Brain pericyte (primary cell): ENCODE data around the gene ENTPD5.
A peak's percentile ranks its signal among the peaks of the same experiment; 100 is the strongest.
"Not testable (repeated sequence)": the region's sequence is repeated elsewhere in the genome, so short reads cannot be mapped to it uniquely, and the experiment has no call there.

Experiments used
- DNase-seq: peaks from one replicate; pipeline ENCODE4 v3.0.0-alpha.2; 2012; ENCODE audit warnings: low read depth, low spot score

Gene ENTPD5

DNA sequence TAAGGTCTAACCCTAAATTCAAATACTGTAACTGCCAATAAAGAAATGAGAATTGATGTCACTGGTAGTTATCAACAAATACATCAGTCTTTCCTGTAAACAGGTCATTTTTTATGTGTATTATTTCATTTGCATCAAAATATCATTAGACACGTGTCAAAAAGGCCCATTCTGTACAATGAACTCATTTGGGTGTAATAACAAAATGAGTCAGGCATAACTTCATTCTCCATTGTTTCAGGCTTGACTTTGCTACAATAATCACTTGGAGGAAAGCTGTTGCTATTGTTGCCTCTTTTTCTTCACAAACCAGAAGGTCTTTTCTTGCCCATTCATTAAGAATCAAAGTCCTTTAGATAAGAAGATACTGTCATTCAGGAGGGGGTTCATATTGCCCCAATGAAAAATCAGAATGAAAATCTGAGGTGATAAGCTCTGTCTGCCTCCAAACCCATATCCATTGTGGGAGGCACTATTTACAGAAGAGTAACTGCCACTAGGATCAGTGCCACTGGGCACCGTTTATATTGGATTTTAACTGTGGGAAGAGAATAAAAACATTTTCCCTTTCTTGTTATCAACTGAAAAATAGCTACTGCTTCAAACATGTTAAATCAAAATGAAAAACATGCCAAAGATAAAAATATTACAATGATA, 10.1 kb downstream of the ENTPD5 start:
- no peak for DNase-seq

DNA sequence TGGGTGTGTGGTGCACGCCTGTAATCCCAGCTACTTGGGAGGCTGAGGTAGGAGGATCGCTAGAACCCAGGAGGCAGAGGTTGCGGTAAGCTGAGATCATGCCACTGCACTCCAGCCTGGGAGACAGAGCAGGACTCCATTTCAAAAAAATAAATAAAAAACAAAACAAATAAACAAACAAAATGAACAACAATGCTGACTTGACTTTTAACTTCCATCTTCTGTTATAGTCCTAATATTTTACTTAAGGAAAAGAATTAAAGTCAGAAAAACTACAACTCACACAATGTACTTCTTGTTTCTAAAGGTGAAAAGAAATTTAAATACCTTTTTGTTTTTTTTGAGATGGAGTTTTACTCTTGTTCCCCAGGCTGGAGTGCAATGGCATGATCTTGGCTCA, 13.4 kb downstream of the ENTPD5 start:
- not testable (repeated sequence) for DNase-seq

DNA sequence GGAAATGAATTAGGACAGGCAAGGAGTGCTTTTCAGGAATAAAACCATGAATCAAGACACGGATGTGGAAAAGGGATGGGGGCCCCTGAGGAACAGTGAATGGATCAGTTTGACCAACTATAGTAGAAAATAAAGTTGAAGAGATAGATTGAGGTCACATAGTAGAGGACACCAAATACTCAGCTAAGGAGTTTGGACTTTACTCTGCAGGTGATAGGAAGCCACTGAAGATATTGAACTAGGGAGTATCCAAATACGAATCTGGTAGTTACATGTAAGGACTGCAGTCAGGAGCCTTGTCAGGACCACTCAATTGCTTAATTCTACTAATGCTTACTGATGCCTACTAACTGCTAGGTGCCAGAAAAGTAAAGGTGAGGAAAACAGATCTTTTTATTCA, 20.4 kb downstream of the ENTPD5 start:
- no peak for DNase-seq

DNA sequence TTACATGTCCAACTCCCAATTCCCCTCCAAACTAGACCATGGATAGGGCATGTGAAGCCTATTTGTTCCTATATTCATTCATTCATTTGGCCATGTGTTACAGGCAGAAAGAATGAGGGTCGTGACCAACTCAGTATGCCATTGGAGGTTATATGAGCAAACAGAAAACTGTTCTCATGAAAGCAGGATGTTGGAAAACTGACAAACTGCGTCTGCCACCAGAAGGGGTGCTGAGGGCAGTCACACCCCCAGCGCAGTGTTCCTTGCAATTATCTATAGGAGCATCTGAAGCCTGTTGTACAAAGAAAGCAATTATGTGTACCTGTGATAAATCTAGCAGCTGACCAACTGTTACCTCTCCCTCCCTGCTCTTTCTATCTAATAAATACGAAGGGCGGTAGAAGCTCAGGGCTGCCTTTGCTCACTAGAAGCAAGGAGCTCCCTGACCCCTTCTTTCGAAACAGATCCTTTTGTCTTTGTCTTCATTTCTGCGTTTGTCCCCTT, 21.1 kb downstream of the ENTPD5 start:
- DNase-seq = no peak

DNA sequence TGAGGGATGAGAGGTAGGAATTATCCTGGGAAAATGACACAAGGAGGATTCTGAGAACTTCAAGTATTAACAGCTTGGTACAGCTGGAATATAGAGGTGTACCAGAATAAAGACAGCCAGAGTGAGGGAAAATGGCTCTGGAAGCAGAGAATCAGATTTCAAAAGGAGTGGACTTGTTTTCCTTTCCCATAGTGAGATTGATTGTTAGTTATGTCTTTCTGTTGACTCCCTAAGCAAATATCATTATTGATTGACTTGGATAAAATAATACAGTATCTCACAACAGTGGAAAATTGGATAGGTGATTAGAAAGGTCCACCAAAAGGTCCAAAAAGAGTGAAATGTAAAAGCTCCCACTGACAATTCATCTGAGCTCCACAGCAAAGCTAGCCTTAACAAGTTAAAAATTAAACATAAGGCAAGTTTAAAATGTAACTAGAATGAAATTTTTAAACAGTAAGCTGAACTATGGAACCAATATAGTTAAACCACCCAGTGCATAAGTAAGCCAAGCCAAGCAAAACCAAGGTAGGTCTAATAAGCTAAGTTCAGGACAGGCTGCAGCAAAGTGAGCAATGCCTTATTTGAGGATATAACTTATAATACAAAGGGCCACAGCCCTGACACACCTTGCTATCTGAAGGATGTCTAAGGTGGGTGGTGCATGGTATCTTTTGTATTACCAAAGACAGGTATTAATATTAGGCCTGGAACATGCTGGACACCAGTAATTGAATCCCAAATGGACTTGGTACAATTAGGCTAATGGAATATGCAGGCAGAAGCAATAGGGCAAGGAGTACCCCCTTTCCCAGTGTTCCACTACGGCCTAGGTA, 21.8 kb downstream of the ENTPD5 start:
- DNase-seq = no peak

DNA sequence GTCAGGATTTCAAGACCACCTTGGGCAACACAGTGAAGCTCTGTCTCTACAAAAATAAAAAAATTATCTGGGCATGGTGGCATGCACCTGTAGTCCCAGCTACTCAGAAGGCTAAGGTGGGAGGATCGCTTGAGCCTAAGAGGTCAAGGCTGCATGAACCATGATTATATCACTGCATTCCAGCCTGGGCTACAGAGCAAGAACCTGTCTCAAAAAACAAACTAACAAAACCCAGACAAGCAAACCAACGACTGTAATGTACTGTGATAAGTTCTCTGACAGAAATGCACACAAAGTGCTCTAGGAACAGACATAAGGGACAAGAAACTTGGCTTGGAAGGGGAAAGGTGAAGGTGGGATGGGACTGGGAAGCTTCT, 22.4 kb downstream of the ENTPD5 start:
- no peak for DNase-seq

DNA sequence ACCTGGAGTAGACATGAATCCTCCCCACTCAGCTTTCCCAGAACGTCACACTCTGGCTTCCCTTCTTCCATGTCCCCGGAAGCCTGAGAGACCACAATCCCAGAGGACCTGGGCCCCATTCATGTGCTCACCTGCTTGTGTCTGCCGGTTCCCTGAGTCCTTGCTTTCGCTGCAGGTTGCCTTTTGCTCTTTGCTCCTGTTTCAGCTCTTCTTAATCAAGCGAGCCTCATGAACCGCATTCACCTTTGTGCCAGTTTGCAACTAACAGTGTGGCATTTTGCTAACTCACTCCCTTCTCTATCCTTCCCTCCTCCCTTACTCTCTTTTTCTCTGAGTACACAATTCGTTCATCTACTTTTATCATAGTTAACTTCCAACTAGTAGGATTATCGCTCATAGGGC, 23.1 kb downstream of the ENTPD5 start:
- no peak for DNase-seq

DNA sequence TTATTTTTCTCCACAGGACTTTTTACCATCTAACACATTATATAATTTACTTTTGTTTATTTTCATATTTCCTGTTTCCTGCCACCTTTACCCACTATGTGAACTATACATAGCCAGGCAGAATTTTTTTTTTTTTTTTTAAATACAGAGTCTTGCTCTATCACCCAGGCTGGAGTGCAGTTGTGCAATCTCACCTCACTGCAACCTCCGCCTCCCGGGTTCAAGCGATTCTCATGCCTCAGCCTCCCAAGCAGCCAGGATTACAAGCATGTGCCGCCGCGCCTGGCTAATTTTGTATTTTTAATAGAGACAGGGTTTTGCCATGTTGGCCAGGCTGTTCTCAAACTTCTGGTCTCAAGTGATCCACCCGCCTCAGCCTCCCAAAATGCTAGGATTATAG, 24.2 kb downstream of the ENTPD5 start:
- not testable (repeated sequence) for DNase-seq

DNA sequence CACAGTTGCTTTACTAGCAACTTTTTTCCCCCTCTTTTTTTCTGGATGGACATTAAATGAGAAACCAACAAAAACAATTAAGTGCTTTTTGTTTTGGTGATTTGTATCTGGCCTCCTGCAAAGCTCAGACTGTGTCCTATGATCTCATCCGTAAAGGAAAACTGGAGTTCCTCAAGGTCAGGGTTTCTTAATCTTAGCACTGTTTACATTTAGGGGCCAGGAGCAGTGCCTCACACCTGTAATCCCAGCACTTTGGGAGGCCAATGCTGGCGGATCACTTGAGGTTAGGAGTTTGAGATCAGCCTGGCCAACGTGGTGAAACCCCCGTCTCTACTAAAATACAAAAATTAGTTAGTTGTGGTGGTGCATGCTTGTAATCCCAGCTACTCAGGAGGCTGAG, 28.0 kb downstream of the ENTPD5 start:
- DNase-seq = no peak

DNA sequence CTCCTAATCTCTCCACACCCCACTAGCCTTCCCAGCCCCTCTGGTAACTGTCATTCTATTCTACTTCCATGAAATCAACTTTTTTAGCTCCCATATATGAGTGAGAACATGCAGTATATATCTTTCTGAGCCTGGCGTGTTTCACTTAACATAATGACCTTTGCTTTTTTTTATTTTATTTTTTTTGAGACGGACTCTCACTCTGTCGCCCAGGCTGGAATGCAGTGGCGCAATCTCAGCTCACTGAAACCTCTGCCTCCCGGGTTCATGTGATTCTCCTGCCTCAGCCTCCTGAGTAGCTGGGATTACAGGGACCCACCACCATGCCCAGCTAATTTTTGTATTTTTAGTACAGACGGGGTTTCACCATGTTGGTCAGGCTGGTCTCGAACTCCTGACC, 30.4 kb downstream of the ENTPD5 start:
- not testable (repeated sequence) for DNase-seq

DNA sequence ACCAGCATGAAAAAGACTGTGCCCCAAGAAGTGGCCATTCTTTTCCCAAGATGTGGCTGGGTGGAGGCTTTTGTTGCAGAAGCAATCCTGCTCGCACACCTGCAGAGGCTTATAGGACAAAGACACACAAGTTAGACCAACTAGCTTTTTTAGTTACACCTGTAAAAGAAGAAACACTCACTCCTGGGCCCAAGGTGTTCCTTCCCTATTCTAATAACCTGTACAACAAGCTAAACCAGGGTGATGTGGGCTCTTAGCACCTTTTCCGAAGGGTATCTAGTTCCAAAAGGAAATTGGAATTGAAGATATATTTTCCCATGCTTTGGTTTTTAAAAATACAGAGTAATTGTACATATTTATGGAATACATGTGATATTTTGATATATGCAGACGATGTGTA, 31.0 kb downstream of the ENTPD5 start:
- no peak for DNase-seq

DNA sequence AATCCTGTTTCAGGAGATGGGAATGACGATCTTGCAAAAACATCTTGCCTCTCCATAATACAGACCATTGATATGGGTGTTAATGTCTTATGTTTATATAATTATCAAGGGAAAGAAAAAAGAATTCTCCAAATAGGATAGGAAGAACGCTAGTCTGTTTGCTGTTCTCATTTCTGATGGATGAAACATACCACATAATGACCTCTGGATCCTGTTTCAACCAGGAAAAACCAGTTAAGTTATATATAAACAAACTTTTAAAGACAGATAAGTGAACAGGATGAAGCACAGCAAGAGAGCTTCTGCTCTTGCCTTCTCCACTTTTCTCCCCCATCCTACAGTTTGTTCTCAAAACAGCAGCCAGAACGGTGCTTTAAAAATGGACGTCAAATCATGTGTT, 41.2 kb downstream of the ENTPD5 start:
- DNase-seq = peak; percentile 7

DNA sequence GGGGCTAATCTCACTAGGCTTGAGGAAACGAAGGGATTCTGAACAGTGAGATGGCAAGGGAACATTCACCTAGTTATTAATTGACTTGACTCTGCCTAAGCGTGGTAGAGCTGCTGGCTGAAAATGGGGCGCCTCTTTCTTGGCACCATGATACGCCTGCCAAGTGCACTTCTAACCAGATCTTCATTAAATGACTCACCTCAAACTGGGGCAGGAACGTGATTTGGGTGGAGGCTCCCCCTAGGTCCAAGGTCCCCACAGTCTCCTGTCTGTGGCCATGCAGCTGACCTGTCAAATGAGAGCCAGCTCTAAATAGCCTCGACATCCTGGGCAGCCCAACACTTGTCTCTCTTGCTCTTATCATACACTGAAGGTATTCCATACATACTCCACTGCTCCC, 43.0 kb downstream of the ENTPD5 start:
- DNase-seq = no peak

DNA sequence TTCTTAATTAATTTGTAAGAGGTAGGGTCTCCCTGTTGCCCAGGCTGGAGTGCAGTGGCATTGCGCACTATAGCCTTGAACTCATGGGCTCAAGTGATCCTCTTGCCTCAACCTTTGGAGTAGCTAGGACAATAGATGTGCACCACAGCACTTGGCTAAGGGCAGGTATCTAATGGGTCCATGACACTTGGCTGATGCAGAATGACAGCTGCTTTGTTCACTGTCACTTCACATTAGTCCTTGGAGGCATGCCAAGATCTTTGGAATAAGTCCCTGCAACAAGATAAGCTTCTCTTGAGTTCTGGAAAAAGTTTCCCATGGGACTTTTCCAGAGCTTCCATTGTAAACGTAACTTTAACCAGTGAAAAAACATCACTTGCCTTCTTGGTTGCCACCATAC, 45.6 kb downstream of the ENTPD5 start:
- DNase-seq = no peak

DNA sequence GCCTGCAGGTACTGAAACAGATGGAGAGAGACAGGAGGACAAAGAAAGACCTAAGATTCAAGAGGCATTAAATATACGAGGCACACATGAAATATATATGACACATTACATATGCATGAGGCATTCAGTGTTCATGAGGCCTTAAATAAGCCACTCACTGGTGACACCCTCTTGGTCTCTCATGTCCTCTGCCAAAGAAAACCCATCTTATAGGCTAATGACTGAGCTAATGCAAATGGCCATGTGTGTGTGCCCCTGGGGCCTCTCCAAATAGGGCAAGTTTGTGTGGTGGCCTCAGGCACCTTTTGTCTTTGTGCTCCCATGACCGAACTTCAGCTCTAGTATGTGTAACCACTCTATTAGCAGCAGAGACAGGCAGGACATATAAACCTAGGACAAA, 50.2 kb downstream of the ENTPD5 start:
- DNase-seq = no peak

DNA sequence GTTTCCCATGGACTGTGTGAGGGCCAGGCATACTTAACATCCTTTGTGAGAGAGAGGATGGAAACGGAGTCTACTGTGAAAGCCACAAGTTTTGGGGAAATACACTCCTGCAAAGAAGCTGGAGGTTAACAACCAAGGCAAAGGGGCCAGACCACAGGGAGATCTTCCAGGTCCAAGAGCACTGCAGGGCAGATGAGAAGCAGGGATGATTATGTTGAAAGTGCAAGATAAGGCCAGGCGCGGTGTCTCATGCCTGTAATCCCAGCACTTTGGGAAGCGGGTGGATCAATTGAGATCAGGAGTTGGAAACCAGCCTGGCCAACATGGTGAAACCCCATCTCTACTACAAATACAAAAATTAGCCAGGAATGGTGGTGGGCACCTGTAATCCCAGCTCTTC, 53.9 kb downstream of the ENTPD5 start:
- DNase-seq = no peak

DNA sequence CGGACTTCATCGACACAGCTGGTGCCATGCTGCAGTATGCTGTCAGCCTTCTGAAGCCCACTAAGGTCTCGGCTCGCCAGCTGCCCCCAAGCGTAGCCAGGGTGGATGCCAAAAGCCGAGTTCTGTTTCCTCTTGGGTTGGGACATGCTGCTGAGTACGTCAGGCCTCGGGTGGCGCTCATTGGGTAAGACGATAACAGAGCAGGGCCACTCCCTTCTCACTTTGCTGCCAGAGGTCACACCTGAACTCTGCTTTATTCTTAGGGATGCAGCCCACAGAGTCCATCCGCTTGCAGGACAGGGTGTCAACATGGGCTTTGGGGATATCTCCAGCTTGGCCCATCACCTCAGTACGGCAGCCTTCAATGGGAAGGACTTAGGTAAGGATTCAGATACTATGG, 57.9 kb downstream of the ENTPD5 start:
- no peak for DNase-seq

DNA sequence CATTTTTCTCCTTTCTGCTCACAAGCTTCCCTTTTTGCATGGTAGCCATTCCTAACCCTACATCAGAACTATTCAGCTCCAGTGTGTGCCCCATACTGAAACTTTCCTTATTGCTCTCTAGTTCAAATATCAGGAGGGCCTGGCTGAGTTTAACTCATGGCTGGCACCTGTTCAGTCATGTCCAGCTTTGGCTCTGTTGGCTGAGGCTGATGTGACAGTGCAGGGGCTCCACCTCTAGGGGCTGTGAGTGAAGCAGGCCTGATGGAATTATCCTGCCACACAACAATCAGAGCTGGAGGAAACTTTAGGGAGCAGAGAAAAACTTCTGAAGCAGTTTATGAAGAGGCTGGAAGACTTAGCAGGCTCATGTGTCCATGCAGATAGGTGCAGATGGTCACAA, 60.5 kb downstream of the ENTPD5 start:
- DNase-seq = no peak

DNA sequence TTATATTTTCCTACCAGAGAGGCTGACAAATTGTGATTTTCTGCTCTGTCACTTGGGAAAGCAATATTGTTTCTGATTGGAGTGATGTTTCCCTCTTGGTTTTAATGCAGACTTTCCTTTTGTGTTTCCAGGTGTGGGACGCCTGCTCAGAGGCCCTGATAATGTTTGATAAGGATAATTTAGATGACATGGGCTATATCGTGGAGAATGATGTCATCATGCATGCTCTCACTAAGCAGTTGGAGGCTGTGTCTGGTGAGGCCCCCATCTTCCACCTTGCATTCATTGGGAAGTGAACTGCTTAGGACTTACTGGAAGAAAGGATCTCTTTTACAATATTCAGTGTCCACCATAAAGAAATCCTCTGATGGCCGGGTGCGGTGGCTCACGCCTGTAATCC, 63.4 kb downstream of the ENTPD5 start:
- no peak for DNase-seq

DNA sequence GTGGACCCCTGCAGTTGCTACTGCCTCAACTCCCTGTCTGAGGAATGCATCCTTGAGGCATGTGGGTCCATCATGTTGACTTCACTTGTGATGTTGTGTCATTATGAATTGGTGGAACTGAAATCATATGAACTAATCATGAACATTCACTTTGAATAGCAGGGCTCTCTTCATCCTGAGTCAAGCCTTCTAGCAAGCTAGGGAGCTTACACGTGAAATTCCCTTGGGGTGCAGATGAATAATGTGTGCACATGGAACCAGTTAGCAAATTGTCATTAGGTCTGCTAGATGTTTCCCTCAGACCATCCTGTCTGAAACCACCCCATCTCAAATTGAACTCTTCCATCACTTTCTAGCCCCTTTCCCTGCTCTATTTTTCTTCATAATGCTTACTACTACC, 65.4 kb downstream of the ENTPD5 start:
- no peak for DNase-seq

DNA sequence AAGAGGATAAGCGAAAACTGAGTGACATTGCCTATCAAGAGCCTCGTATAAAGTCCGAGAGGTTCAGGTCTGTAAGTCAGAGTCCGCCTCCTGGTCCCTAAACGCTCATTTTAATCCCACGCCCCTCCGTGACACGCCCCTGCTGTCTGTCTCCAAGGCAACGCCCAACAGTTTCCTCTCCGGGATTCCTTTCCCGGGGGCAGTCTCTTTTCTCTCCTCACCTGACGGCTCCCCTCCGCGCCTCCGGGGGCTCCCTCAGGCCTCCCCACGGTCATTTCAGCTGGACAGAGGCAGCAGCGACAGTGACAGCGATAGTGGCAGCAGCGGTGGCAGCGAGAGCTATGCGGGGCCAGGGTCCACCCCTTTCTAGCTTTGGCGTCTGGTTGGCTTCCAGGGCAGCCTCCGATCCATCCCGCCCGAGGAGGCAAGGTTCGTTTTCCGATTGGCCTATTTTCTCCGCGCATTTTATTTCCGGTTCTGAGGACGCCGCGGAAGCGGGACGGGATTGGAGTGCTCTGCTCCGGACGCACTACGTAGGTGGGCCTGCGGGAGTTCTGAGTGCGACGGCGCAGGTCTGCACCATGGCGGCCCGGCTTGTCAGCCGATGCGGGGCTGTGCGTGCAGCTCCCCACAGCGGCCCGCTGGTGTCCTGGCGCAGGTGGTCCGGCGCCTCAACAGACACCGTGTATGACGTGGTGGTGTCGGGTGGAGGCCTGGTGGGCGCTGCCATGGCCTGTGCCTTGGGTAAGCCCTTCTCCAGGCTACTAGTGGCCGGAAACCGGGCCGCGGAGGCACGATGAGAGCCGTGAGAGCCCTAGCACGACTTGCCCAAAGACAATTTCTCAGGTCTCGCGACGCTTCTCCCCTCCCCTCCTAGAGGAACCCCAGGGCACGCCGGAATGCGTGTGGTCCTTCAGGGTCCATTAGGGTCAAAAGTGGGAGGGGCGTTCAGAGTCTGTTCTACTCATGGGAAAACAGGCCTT, 69.0 kb downstream of the ENTPD5 start, which contains the start of the genes COQ6 and FAM161B:
Gene COQ6, plus strand, starts transcription at position 551 of the 983 bp plus-strand sequence. Its CDS starts 31 bp downstream, at position 582.
Gene FAM161B, minus strand, starts transcription at position 343 of the 983 bp plus-strand sequence. Its CDS starts 68 bp downstream, at position 275.
- DNase-seq = peak; percentile 90
